Mesenchymal stem cell (in vitro differentiated cells and primary cell): ENCODE results near the gene KCTD11.

ENCODE experiments used
- DNase-seq: peaks from one replicate; pipeline ENCODE4 v3.0.0-alpha.2; 2013
- H2AFZ ChIP-seq: one replicate; pipeline ENCODE4 v1.6.1; 2013; ENCODE audit warnings: low read depth, mild to moderate bottlenecking, control low read depth, inconsistent platforms, low read length, moderate library complexity
- H2AK5ac ChIP-seq: 2 replicates; pipeline ENCODE4 v1.6.1; 2013; ENCODE audit warnings: low read length, moderate library complexity, mild to moderate bottlenecking, inconsistent platforms; ENCODE audit not compliant: severe bottlenecking
- H2BK120ac ChIP-seq: one replicate; pipeline ENCODE4 v1.6.1; 2013; ENCODE audit warnings: low read depth, mild to moderate bottlenecking, inconsistent platforms, low read length, moderate library complexity
- H2BK12ac ChIP-seq, 2 experiments: one replicate each; pipeline ENCODE4 v1.6.1; 2013; ENCODE audit warnings: inconsistent platforms in 2 of 2, low read length in 2 of 2, mild to moderate bottlenecking in 2 of 2, moderate library complexity in 2 of 2, control low read depth in 1 of 2
- H2BK15ac ChIP-seq: one replicate; pipeline ENCODE4 v1.6.1; 2013; ENCODE audit warnings: mild to moderate bottlenecking, low read depth, inconsistent platforms; ENCODE audit not compliant: poor library complexity, severe bottlenecking
- H2BK5ac ChIP-seq: 2 replicates; pipeline ENCODE4 v1.6.1; 2013; ENCODE audit warnings: low read depth, mild to moderate bottlenecking, low read length, control low read depth, inconsistent platforms; ENCODE audit not compliant: poor library complexity, severe bottlenecking
- H3K14ac ChIP-seq, 2 experiments: one replicate each; pipeline ENCODE4 v1.6.1; 2013; ENCODE audit warnings: inconsistent platforms in 2 of 2, low read length in 2 of 2, control low read depth in 1 of 2, mild to moderate bottlenecking in 1 of 2, moderate library complexity in 1 of 2
- H3K18ac ChIP-seq, 2 experiments: one replicate each; pipeline ENCODE4 v1.6.1; 2013; ENCODE audit warnings: inconsistent platforms in 2 of 2, low read length in 2 of 2, control low read depth in 1 of 2, low read depth in 1 of 2, mild to moderate bottlenecking in 1 of 2
- H3K23ac ChIP-seq, 2 experiments: one replicate each; pipeline ENCODE4 v1.6.1; 2013; ENCODE audit warnings: inconsistent platforms in 2 of 2, low read length in 2 of 2, mild to moderate bottlenecking in 2 of 2, moderate library complexity in 2 of 2, control low read depth in 1 of 2
- H3K27ac ChIP-seq: 2 replicates; pipeline ENCODE4 v1.5.1; 2013; ENCODE audit warnings: mild to moderate bottlenecking, moderate library complexity, low read length, control low read depth, inconsistent platforms; ENCODE audit not compliant: poor library complexity, severe bottlenecking
- H3K27me3 ChIP-seq, 2 experiments: 2 replicates each; pipeline versions ENCODE4 v1.6.1 to v1.7.0; 2013; ENCODE audit warnings: low read length in 2 of 2, mild to moderate bottlenecking in 2 of 2, moderate library complexity in 2 of 2, control low read depth in 1 of 2, inconsistent platforms in 1 of 2; ENCODE audit not compliant: control insufficient read depth in 1 of 2, insufficient read depth in 1 of 2
- H3K36me3 ChIP-seq, 2 experiments: 2 replicates each; pipeline versions ENCODE4 v1.6.1 to v1.7.0; 2013; ENCODE audit warnings: low read length in 2 of 2, control low read depth in 1 of 2, inconsistent platforms in 1 of 2, low read depth in 1 of 2, mild to moderate bottlenecking in 1 of 2; ENCODE audit not compliant: insufficient read depth in 2 of 2, control insufficient read depth in 1 of 2
- H3K4ac ChIP-seq, 2 experiments: one replicate each; pipeline ENCODE4 v1.6.1; 2013; ENCODE audit warnings: inconsistent platforms in 2 of 2, low read length in 2 of 2, mild to moderate bottlenecking in 2 of 2, moderate library complexity in 2 of 2, control low read depth in 1 of 2, low read depth in 1 of 2
- H3K4me1 ChIP-seq: 2 replicates; pipeline ENCODE4 v1.6.1; 2013; ENCODE audit warnings: low read depth, low read length, control low read depth; ENCODE audit not compliant: control insufficient read depth, insufficient read depth
- H3K4me2 ChIP-seq: 2 replicates; pipeline ENCODE4 v1.6.1; 2013; ENCODE audit warnings: low read length, mild to moderate bottlenecking, inconsistent platforms; ENCODE audit not compliant: poor library complexity, severe bottlenecking
- H3K4me3 ChIP-seq, 2 experiments: 2 replicates each; pipeline versions ENCODE4 v1.5.1 to v1.7.0; 2013; ENCODE audit warnings: low read length in 2 of 2, mild to moderate bottlenecking in 2 of 2, control low read depth in 1 of 2, low read depth in 1 of 2; ENCODE audit not compliant: insufficient read depth in 1 of 2
- H3K79me1 ChIP-seq: replicated peaks from 2 replicates; pipeline ENCODE4 v1.6.1; 2013; ENCODE audit warnings: mild to moderate bottlenecking, control low read depth, low read length, inconsistent platforms; ENCODE audit not compliant: poor library complexity, severe bottlenecking
- H3K9ac ChIP-seq: 2 replicates; pipeline ENCODE4 v1.7.0; 2013; ENCODE audit warnings: mild to moderate bottlenecking, low read length, moderate library complexity
- H3K9me3 ChIP-seq: 2 replicates; pipeline ENCODE4 v1.7.0; 2013; ENCODE audit warnings: mild to moderate bottlenecking, low read length; ENCODE audit not compliant: control insufficient read depth
- H4K8ac ChIP-seq: one replicate; pipeline ENCODE4 v1.6.1; 2013; ENCODE audit warnings: inconsistent platforms, mild to moderate bottlenecking, low read length, moderate library complexity
- H4K91ac ChIP-seq: one replicate; pipeline ENCODE4 v1.6.1; 2013; ENCODE audit warnings: mild to moderate bottlenecking, low read length, inconsistent platforms
- WGBS: methylation state at CpG from one replicate; pipeline ENCODE4 v1.1.7; 2013; ENCODE audit warnings: mixed read lengths; 5-methylcytosine and 5-hydroxymethylcytosine counted together

KCTD11 gene

DNA sequence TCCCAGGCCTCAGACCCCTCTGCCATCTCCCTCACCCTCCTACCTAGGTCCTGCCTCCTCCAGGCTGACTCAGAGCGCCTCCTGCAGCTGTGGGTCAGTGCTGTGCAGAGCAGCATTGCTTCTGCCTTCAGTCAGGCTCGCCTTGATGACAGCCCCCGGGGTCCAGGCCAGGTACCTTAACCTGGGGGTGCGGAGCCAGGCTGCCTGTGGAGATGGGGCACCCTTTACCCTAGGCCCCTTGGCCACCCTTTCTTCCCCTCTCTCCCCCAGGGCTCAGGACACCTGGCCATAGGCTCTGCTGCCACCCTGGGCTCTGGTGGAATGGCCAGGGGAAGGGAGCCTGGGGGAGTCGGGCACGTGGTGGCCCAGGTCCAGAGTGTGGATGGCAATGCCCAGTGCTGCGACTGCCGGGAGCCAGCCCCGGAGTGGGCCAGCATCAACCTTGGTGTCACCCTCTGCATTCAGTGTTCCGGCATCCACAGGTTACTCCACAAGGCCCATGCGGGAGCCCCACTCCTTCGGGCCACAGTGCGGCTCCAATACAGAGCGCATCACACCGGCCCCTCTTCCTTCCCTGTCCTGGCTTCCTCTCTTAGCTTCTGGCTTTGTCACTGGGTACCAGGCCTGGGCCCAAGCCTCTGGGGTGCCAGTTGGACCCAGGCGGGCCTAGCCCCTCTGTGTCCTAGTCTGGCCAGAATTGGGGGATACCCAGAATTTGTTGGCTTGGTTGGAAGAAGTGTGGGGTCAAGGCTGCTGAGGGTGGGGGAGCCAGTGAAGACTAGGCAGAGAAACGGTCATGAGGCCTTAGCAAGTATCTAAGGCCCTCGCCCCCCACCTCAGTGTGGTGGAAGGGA is 5.0 kb upstream of the KCTD11 start:
- no peak overlapping the region for H3K4ac ChIP-seq
- H3K9ac ChIP-seq = no peak overlapping the region
- H3K4me1 ChIP-seq = peaks cover 11% of the 10 kb centered on the region
- no peak overlapping the region for H3K23ac ChIP-seq
- no peak overlapping the region for H2BK12ac ChIP-seq
- no peak overlapping the region for H3K4me2 ChIP-seq
- H3K79me1 ChIP-seq = peaks cover 5% of the 10 kb centered on the region
- H2BK5ac ChIP-seq = no peak overlapping the region
- no peak overlapping the region for H3K14ac ChIP-seq
- DNase-seq = no peak
- WGBS = 89% methylated on average over 18 of the region's 18 CpGs
- no peak overlapping the region for H3K4me3 ChIP-seq
- H3K18ac ChIP-seq = no peak overlapping the region
- no peak overlapping the region for H4K8ac ChIP-seq
- no peaks in the 10 kb centered on the region for H3K9me3 ChIP-seq
- H2BK15ac ChIP-seq = no peak overlapping the region
- H3K36me3 ChIP-seq = no peaks in the 10 kb centered on the region
- no peak overlapping the region for H2AFZ ChIP-seq
- H2BK120ac ChIP-seq = no peak overlapping the region
- peaks cover 21 to 32% of the 10 kb centered on the region in 2 experiments for H3K27me3 ChIP-seq
- H3K27ac ChIP-seq = no peak overlapping the region
- no peak overlapping the region for H2AK5ac ChIP-seq
- peak overlapping the region; percentile 1 for H4K91ac ChIP-seq

DNA sequence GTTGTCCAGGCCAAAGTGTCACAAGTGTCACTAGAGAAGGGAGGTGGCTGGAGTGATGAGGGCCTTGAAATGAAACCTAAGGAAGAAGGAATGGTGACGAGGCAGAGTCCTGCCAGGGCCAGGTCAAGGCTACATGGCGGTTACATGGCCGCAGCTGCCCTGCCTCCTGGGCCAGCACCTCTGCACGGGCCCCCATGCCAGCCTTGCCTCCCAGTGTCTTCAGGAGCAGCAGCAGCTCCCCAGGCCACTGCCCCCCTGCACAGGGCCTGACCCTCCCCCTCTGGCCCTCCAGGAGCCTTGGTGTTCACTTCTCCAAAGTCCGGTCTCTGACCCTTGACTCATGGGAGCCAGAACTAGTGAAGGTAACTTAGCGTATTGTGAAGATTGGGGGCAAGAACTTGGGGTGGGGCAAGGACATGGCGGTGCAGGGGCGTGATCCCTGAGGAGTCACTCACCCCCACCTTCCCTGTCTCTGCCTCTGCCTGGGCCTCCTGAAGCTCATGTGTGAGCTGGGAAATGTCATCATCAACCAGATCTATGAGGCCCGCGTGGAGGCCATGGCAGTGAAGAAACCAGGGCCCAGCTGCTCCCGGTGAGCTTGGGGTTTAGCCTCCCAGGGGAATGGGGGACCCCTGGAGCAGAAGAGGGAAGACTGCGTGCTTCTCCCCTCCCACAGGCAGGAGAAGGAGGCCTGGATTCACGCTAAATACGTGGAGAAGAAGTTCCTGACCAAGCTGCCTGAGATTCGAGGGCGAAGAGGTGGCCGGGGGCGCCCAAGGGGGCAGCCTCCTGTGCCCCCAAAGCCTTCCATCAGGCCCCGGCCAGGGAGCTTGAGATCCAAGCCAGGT is 4.1 kb upstream of the KCTD11 start:
- H2AFZ ChIP-seq = no peak overlapping the region
- DNase-seq = no peak

DNA sequence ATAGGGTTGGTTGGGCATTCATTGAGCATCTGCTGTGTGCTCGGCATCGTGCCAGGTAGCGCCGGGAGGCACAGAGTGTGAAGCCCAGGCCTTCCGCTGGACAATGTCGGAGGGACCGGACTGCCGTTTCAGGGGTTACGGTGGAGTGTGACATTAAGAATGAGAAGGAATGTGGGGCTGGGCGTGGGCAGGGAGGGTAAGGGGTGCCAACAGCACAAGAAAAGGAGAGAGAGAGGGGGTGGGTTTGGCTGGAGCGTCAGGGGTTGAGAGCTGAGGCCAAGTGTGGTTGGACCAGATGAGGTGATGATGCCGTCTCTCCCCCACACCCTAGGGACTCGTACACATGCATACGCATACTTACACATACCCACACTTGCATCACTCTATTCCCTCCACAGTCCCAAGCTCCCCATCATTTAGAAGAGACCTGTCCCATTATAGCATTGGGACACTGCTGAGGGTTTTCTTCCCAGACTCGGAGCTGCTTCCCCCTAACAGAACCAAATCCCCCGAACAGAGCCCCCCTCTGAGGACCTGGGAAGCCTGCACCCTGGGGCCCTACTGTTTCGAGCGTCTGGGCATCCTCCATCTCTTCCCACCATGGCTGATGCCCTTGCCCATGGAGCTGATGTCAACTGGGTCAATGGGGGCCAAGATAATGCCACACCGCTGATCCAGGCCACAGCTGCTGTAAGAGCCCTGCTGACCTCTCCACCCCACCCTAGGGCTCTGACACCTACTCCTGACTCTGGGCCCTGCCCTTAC is 3.3 kb upstream of the KCTD11 start:
- no peak overlapping the region for H3K4ac ChIP-seq
- H3K18ac ChIP-seq = no peak overlapping the region
- no peak overlapping the region for H2AFZ ChIP-seq
- no peak overlapping the region for H2BK12ac ChIP-seq
- H3K27me3 ChIP-seq = peaks cover 14 to 18% of the 10 kb centered on the region in 2 experiments
- H3K4me3 ChIP-seq = peak overlapping the region in 1 of 2 experiments; percentile 44
- no peak overlapping the region for H2BK5ac ChIP-seq
- no peak overlapping the region for H3K27ac ChIP-seq
- no peak for DNase-seq
- peaks cover 14% of the 10 kb centered on the region for H3K79me1 ChIP-seq
- peak overlapping the region; percentile 62 for H3K9ac ChIP-seq
- H2BK120ac ChIP-seq = no peak overlapping the region
- peak overlapping the region; percentile 34 for H4K91ac ChIP-seq
- H3K23ac ChIP-seq = no peak overlapping the region
- peak overlapping the region; percentile 82 for H2BK15ac ChIP-seq
- no peak overlapping the region for H3K4me2 ChIP-seq
- 92% methylated on average over 18 of the region's 19 CpGs for WGBS
- H2AK5ac ChIP-seq = no peak overlapping the region
- H3K36me3 ChIP-seq = no peaks in the 10 kb centered on the region
- peaks cover 23% of the 10 kb centered on the region for H3K4me1 ChIP-seq
- H4K8ac ChIP-seq = peak overlapping the region; percentile 32
- H3K9me3 ChIP-seq = no peaks in the 10 kb centered on the region
- no peak overlapping the region for H3K14ac ChIP-seq

More for the DNA sequence above, 4.1 kb upstream of the KCTD11 start:
- WGBS = 89% methylated on average over 18 of the region's 19 CpGs
- no peak overlapping the region for H2BK120ac ChIP-seq
- no peak overlapping the region for H4K8ac ChIP-seq
- peaks cover 8% of the 10 kb centered on the region for H3K79me1 ChIP-seq
- H3K27me3 ChIP-seq = peaks cover 21 to 26% of the 10 kb centered on the region in 2 experiments
- no peak overlapping the region for H3K4me2 ChIP-seq
- no peak overlapping the region for H4K91ac ChIP-seq
- H3K18ac ChIP-seq = no peak overlapping the region
- no peak overlapping the region for H2BK15ac ChIP-seq
- H3K4me1 ChIP-seq = peaks cover 15% of the 10 kb centered on the region
- no peak overlapping the region for H3K14ac ChIP-seq
- no peaks in the 10 kb centered on the region for H3K9me3 ChIP-seq
- no peak overlapping the region for H3K4ac ChIP-seq
- H2BK5ac ChIP-seq = no peak overlapping the region
- H2BK12ac ChIP-seq = no peak overlapping the region
- peak overlapping the region; percentile 62 for H3K9ac ChIP-seq
- H3K27ac ChIP-seq = no peak overlapping the region
- no peak overlapping the region for H2AK5ac ChIP-seq
- H3K4me3 ChIP-seq = no peak overlapping the region
- no peak overlapping the region for H3K23ac ChIP-seq
- H3K36me3 ChIP-seq = no peaks in the 10 kb centered on the region
